A673 (cell line): ENCODE measurements around the gene MOGAT3. TPM values are rescaled to one million over a fixed set of nuclear protein-coding genes. Genes with fewer than 3 reads are reported as not detected.

Source experiments
- BruUV-seq: library from RNA; stranded (reverse); fragments of 400-500 nt; replicated peaks from 2 replicates; lab custom pipeline; 2021; lab: Mats Ljungman, UMichigan
- CTCF ChIA-PET: fragments of 300-600 bp; sonication (Branson Sonifier 250); formaldehyde crosslinking; loops from one replicate; lab custom pipeline; 2022; ENCODE audit warnings: antibody characterized with exemption; lab: Charles Lee
- POLR2A ChIA-PET: fragments of 300-600 bp; sonication (Branson Sonifier 250); formaldehyde crosslinking; loops from one replicate; lab custom pipeline; 2022; ENCODE audit warnings: antibody characterized with exemption; ENCODE audit not compliant: low non-redundant PET; lab: Charles Lee
- DNase-seq: peaks from one replicate; pipeline ENCODE4 v3.0.0-alpha.2; 2015; ENCODE audit warnings: low spot score
- H3K27ac ChIP-seq: fragments of 200-600 bp; sonication (generic); 2 replicates; pipeline ENCODE4 v1.5.1; 2016; ENCODE audit warnings: mixed run types, low read depth, mild to moderate bottlenecking, mixed read lengths, antibody characterized with exemption, low read length; ENCODE audit not compliant: poor library complexity, severe bottlenecking
- H3K27me3 ChIP-seq: fragments of 200-600 bp; sonication (generic); replicated peaks from 2 replicates; pipeline ENCODE4 v1.6.1; 2017; ENCODE audit warnings: mixed run types, low read depth, mild to moderate bottlenecking, mixed read lengths, antibody characterized with exemption, low read length; ENCODE audit not compliant: insufficient read depth, poor library complexity
- H3K36me3 ChIP-seq: fragments of 200-600 bp; sonication (generic); 2 replicates; pipeline ENCODE4 v1.6.1; 2016; ENCODE audit warnings: mixed run types, mild to moderate bottlenecking, mixed read lengths, antibody characterized with exemption, low read length; ENCODE audit not compliant: insufficient read depth, poor library complexity, severe bottlenecking
- H3K4me1 ChIP-seq: fragments of 200-600 bp; sonication (generic); 2 replicates; pipeline ENCODE4 v1.6.1; 2017; ENCODE audit warnings: mixed run types, mild to moderate bottlenecking, mixed read lengths, antibody characterized with exemption, low read length; ENCODE audit not compliant: insufficient read depth, poor library complexity, severe bottlenecking
- H3K4me3 ChIP-seq: fragments of 200-600 bp; sonication (generic); 2 replicates; pipeline ENCODE4 v1.5.1; 2016; ENCODE audit warnings: low read depth, mixed run types, mild to moderate bottlenecking, mixed read lengths, low read length; ENCODE audit not compliant: poor library complexity, severe bottlenecking
- H3K9me3 ChIP-seq: fragments of 200-600 bp; sonication (generic); 2 replicates; pipeline ENCODE4 v1.6.1; 2016; ENCODE audit warnings: mixed run types, low read depth, mild to moderate bottlenecking, mixed read lengths, antibody characterized with exemption, low read length; ENCODE audit not compliant: poor library complexity, severe bottlenecking
- EZH2 ChIP-seq: fragments of 200-600 bp; sonication (generic); IDR thresholded peaks from 2 replicates; pipeline ENCODE4 v1.6.1; 2017; ENCODE audit warnings: borderline replicate concordance, low read depth, mild to moderate bottlenecking, mixed read lengths, antibody characterized with exemption, low read length; ENCODE audit not compliant: poor library complexity, severe bottlenecking
- intact Hi-C: fragments of 100-400 bp; cut with micrococcal nuclease; formaldehyde crosslinking; loops from one replicate; pipeline ENCODE4 v1.10.0; 2022; ENCODE audit not compliant: unreplicated experiment
- total RNA-seq: library from RNA; stranded (reverse); gene quantifications from 2 replicates; pipeline ENCODE4 v1.2.3, GENCODE V29; 2021
- TF ChIP-seq, protein P1 (sequence below): fragments of 300-800, 200-600 bp; sonication (generic); conservative IDR thresholded peaks from 2 replicates; pipeline ENCODE4 v1.5.1; 2017; ENCODE audit warnings: low read depth, mild to moderate bottlenecking, antibody characterized with exemption, low read length, moderate library complexity, mixed read lengths

MOGAT3 gene
- total RNA-seq, 1 experiment from 2014 or later: not detected

DNA sequence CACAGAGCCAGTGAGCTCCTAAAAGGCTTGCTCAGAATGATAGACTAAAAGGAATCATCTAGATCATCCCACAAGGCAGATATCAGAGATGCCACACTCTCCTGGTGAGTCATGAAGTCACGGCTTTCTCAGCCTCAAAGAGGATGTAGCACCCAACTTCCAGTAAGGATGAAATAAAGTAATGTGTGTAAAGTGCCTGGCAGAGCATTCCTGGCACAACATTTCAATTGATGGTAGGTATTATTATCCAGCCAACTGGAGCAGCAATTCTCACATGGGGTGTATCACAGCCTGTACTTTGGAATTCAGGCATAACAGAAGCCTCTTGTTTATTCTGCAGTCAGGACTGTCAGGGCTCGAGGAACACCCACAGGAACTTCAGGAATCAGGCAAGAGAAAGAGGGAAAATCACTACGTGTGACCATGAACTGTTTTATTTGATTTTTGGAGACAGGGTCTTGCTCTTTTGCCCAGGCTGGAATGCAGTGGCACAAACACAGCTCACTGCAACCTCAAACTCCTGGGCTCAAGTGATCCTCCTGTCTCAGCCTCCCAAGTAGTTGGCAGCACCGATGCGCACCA lies 15.5 kb downstream of the MOGAT3 start:
- intact Hi-C loops: no loop called here
- Histone ChIP-seq H3K27ac (no peak overlapping the region), H3K4me1 (no peaks in the 10 kb centered on the region), H3K27me3 (peaks cover 6% of the 10 kb centered on the region), H3K36me3 (no peaks in the 10 kb centered on the region), H3K4me3 (no peak overlapping the region), H3K9me3 (no peaks in the 10 kb centered on the region)
- POLR2A ChIA-PET: no interaction called here
- CTCF ChIA-PET: no interaction called here
- BruUV-seq: no TSS peak
- no peak for DNase-seq
- TF ChIP-seq, protein P1, sequence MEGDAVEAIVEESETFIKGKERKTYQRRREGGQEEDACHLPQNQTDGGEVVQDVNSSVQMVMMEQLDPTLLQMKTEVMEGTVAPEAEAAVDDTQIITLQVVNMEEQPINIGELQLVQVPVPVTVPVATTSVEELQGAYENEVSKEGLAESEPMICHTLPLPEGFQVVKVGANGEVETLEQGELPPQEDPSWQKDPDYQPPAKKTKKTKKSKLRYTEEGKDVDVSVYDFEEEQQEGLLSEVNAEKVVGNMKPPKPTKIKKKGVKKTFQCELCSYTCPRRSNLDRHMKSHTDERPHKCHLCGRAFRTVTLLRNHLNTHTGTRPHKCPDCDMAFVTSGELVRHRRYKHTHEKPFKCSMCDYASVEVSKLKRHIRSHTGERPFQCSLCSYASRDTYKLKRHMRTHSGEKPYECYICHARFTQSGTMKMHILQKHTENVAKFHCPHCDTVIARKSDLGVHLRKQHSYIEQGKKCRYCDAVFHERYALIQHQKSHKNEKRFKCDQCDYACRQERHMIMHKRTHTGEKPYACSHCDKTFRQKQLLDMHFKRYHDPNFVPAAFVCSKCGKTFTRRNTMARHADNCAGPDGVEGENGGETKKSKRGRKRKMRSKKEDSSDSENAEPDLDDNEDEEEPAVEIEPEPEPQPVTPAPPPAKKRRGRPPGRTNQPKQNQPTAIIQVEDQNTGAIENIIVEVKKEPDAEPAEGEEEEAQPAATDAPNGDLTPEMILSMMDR: no peak
- no peak for TF ChIP-seq EZH2

DNA sequence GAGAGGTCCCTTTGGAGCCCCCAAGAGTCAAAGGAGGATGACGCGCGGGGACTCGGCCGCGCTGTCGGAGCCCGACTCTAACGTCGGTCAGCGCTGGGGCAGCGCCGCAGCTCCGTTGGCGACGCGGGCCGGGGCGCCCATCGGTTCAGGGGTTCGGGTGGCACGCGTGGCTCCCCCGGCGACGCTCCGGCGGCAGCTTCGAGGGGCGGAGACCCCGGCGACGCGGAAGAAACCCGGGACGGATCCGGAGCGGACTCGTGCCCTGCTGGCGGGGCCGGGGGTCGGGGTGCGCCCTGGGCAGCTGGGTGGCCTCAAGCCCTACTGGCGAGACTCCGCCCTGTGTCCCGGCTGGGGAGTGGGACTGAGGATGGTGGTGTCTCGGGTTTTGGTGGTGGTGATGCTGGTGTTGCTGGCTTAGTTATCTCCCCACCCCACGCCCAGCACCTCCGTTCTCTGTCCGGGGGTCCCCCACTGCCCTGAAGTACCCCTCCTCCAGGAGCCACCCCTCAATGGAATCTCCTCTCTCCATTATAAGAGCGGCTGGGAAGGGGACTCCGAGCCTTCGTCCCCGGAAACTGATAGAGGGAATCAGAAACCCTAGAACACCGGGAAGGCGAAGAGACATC lies 20.6 kb downstream of the MOGAT3 start, which contains the start of gene NAT16:
NAT16 (minus strand) TSS at position 164 of the 626 bp plus-strand sequence. CDS start 5,486 bp downstream, outside the sequence.
- TF ChIP-seq, protein P1: no peak
- TF ChIP-seq EZH2: peak; percentile 86
- Histone ChIP-seq H3K27me3 (peaks cover 35% of the 10 kb centered on the region), H3K4me1 (peaks cover 8% of the 10 kb centered on the region), H3K36me3 (no peaks in the 10 kb centered on the region), H3K27ac (no peak within 1 kb of the TSS), H3K9me3 (no peaks in the 10 kb centered on the region), H3K4me3 (peak within 1 kb of the TSS; percentile 40)
- no peak for DNase-seq
- ChIA-PET POLR2A (interaction anchor here (0.6 kb wide), 1 partner anchor 171 kb away, joined by 6 read pairs; no protein-coding TSS in a partner anchor), CTCF (no interaction called here)
- intact Hi-C loops: no loop called here
- BruUV-seq: no TSS peak

DNA sequence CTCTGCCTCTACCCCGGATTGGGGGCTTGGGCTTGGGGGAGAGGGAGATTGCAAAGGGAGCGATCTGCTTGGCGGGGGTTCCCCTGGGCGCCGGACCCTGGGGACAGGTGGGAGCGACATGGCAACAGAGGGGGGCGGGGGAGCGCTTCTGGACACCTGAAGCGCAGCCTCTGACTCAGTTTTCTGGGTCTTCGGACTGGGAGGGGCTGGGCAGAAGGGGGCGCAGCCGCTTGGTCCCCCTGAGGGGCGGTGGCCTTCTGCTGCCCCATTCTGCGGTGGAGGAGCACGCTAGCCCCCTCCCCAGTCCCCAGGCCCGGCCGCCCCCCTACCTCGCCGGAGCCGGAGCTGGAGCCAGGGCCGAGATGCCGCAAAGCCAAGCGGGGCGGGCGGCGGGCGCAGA lies 21.1 kb downstream of the MOGAT3 start:
- ChIA-PET POLR2A (interaction anchor here (0.6 kb wide), 1 partner anchor 171 kb away, joined by 6 read pairs; no protein-coding TSS in a partner anchor), CTCF (no interaction called here)
- DNase-seq: no peak
- no peaks in the 10 kb centered on the region for H3K36me3 ChIP-seq
- H3K4me1 ChIP-seq: peaks cover 8% of the 10 kb centered on the region
- H3K27me3 ChIP-seq: peaks cover 35% of the 10 kb centered on the region
- no TSS peak for BruUV-seq
- H3K27ac ChIP-seq: no peak overlapping the region
- no peak for TF ChIP-seq EZH2
- TF ChIP-seq, protein P1: no peak
- no peaks in the 10 kb centered on the region for H3K9me3 ChIP-seq
- intact Hi-C loops: loop anchor here (10.0 kb wide), 1 partner anchor 85 kb away; no protein-coding TSS in a partner anchor
- H3K4me3 ChIP-seq: peak overlapping the region; percentile 40
